ENCODE measurements around the gene ENHO.

ENHO gene

GRCh38 chr9:34475097-34475496 lies 47.7 kb downstream of the ENHO start:
- Histone ChIP-seq H3K4me3 (ENCODE audit: low read depth in 1 of 5, low read length in 5 of 5) (no peak overlapping the region), H3K36me3 (ENCODE audit: control insufficient read depth in 5 of 5, insufficient read depth in 5 of 5, low read length in 5 of 5) (no peaks in the 10 kb centered on the region), H3K27me3 (ENCODE audit: control insufficient read depth in 5 of 5, insufficient read depth in 4 of 5, low read length in 5 of 5) (peaks cover 0 to 5% (median 0%) of the 10 kb centered on the region in 5 donors), H3K9me3 (ENCODE audit: control insufficient read depth in 5 of 5, low read length in 5 of 5) (no peaks in the 10 kb centered on the region), H3K4me1 (ENCODE audit: control insufficient read depth in 5 of 5, insufficient read depth in 5 of 5, low read length in 5 of 5) (peaks cover 0 to 4% (median 0%) of the 10 kb centered on the region in 5 donors), H3K9ac (ENCODE audit: low read length in 5 of 5) (no peak overlapping the region), H3K27ac (ENCODE audit: low read depth, low read length) (no peak overlapping the region)

Data from subcutaneous abdominal adipose tissue (tissue), 5 donors.